ENCODE measurements around the gene CMTM3.

- no peak for TF ChIP-seq YY1 (IDR thresholded peaks at IDR 0.05; ENCODE audit: insufficient read depth, insufficient read length)
- no peak for TF ChIP-seq ZNF274 (IDR thresholded peaks at IDR 0.05; ENCODE audit: low read depth, low read length)
Observed at GRCh38 chr16:66599726-66600125, 4.8 kb upstream of the CMTM3 start.

All from NT2/D1 (cell line).